ENCODE measurements around the gene TMEM100. TPM values are rescaled to one million over a fixed set of nuclear protein-coding genes. Genes with fewer than 3 reads are reported as not detected.

Gene TMEM100
- total and polyA plus RNA-seq, 2 donors (not counting 3 experiments of a cell fraction or from before 2014, with no cell fraction given), result not detected

GRCh38 chr17:55693254-55694216 lies 29.1 kb downstream of the TMEM100 start:
- ChIA-PET POLR2A (no interaction called here), CTCF (no interaction called here)
- peaks cover 2 to 6% of the 10 kb centered on the region in 2 experiments for H3K27me3 ChIP-seq (ENCODE audit: control insufficient read depth in 2 of 2, insufficient read depth in 2 of 2, low read length in 2 of 2)
- BruUV-seq (replicated peaks), result no TSS peak
- H3K79me2 ChIP-seq (ENCODE audit: control insufficient read depth, insufficient read depth, low read length), result no peaks in the 10 kb centered on the region
- FAIRE-seq (no peak), DNase-seq (ENCODE audit: low read depth, low spot score) (no peak)
- H4K20me1 ChIP-seq (replicated peaks; ENCODE audit: control insufficient read depth, extremely low read depth, insufficient read depth, low read length), result no peaks in the 10 kb centered on the region
- no peaks in the 10 kb centered on the region for H3K9me3 ChIP-seq (replicated peaks; ENCODE audit: control insufficient read depth, insufficient read depth, low read length)
- H3K36me3 ChIP-seq (ENCODE audit: control insufficient read depth in 2 of 2, extremely low read depth in 1 of 2, insufficient read depth in 2 of 2, low read length in 2 of 2), result no peaks in the 10 kb centered on the region
- dilution Hi-C loops (cut with MboI; ENCODE audit: extremely low pct_ligation_motif_present, low sequenced_read_pairs) (no loop called here), intact Hi-C loops (cut with micrococcal nuclease) (no loop called here)
- H3K27ac ChIP-seq (ENCODE audit: insufficient read depth, low read depth, low read length), result no peak overlapping the region
- H3K4me3 ChIP-seq (replicated peaks in 1 of 3; ENCODE audit: insufficient read depth in 1 of 3, low read depth in 1 of 3, low read length in 3 of 3), result no peak overlapping the region
- no peaks in the 10 kb centered on the region for H3K9me1 ChIP-seq (replicated peaks; ENCODE audit: control insufficient read depth, extremely low read depth, insufficient read depth, low read length)
- H3K9ac ChIP-seq (replicated peaks; ENCODE audit: extremely low read depth, insufficient read depth, low read length), result no peak overlapping the region
- no peaks in the 10 kb centered on the region for H3K4me1 ChIP-seq (ENCODE audit: control insufficient read depth, extremely low read depth, insufficient read depth, low read length)
- TF ChIP-seq POLR2AphosphoS5 (IDR thresholded peaks at IDR 0.05; ENCODE audit: insufficient read depth, low read depth, low read length) (no peak), CTCF (IDR thresholded peaks at IDR 0.05; ENCODE audit: extremely low read depth in 1 of 2, insufficient read depth in 1 of 2, low read depth in 1 of 2, low read length in 2 of 2) (no peak)
- no peak overlapping the region for H2AFZ ChIP-seq (ENCODE audit: low read depth, low read length)
- no peak overlapping the region for H3K4me2 ChIP-seq (ENCODE audit: insufficient read depth, low read length)

- no peaks in the 10 kb centered on the region for H3K4me1 ChIP-seq (ENCODE audit: control insufficient read depth, extremely low read depth, insufficient read depth, low read length)
- intact Hi-C loops (cut with micrococcal nuclease), result no loop called here
Measured at GRCh38 chr17:55692276-55692675, 30.4 kb downstream of the TMEM100 start.

More at GRCh38 chr17:55692276-55692675, 30.4 kb downstream of the TMEM100 start:
- Histone ChIP-seq H3K36me3 (ENCODE audit: control insufficient read depth in 2 of 2, extremely low read depth in 1 of 2, insufficient read depth in 2 of 2, low read length in 2 of 2) (no peaks in the 10 kb centered on the region), H3K9me3 (replicated peaks; ENCODE audit: control insufficient read depth, insufficient read depth, low read length) (no peaks in the 10 kb centered on the region), H3K27ac (ENCODE audit: insufficient read depth, low read depth, low read length) (no peak overlapping the region), H3K27me3 (ENCODE audit: control insufficient read depth in 2 of 2, insufficient read depth in 2 of 2, low read length in 2 of 2) (peaks cover 2 to 6% of the 10 kb centered on the region in 2 experiments), H3K4me3 (replicated peaks in 1 of 3; ENCODE audit: insufficient read depth in 1 of 3, low read depth in 1 of 3, low read length in 3 of 3) (no peak overlapping the region), H3K9me1 (replicated peaks; ENCODE audit: control insufficient read depth, extremely low read depth, insufficient read depth, low read length) (no peaks in the 10 kb centered on the region), H3K9ac (replicated peaks; ENCODE audit: extremely low read depth, insufficient read depth, low read length) (no peak overlapping the region), H4K20me1 (replicated peaks; ENCODE audit: control insufficient read depth, extremely low read depth, insufficient read depth, low read length) (no peaks in the 10 kb centered on the region), H3K4me2 (ENCODE audit: insufficient read depth, low read length) (no peak overlapping the region), H2AFZ (ENCODE audit: low read depth, low read length) (no peak overlapping the region), H3K79me2 (ENCODE audit: control insufficient read depth, insufficient read depth, low read length) (no peaks in the 10 kb centered on the region)
- TF ChIP-seq JUN (IDR thresholded peaks at IDR 0.05; ENCODE audit: borderline replicate concordance, insufficient read depth, insufficient read length, low read depth), result no peak
- TF ChIP-seq MYC (IDR thresholded peaks at IDR 0.05; ENCODE audit: low read depth, low read length), result no peak
- no peak for TF ChIP-seq FOS (IDR thresholded peaks at IDR 0.05; ENCODE audit: borderline replicate concordance, insufficient read depth, low read length)
- TF ChIP-seq MAX (IDR thresholded peaks at IDR 0.05; ENCODE audit: insufficient read depth, insufficient read length), result no peak
- TF ChIP-seq CTCF (IDR thresholded peaks at IDR 0.05; ENCODE audit: extremely low read depth in 1 of 2, insufficient read depth in 1 of 2, low read depth in 1 of 2, low read length in 2 of 2), result no peak
- TF ChIP-seq POLR2A (IDR thresholded peaks at IDR 0.05; ENCODE audit: low read depth, low read length), result no peak
- no peak for TF ChIP-seq POLR2AphosphoS5 (IDR thresholded peaks at IDR 0.05; ENCODE audit: insufficient read depth, low read depth, low read length)
- TF ChIP-seq GATA2 (IDR thresholded peaks at IDR 0.05; ENCODE audit: insufficient read depth, insufficient read length, low read depth, low read length), result no peak
- no peak for TF ChIP-seq EZH2 (IDR thresholded peaks at IDR 0.05; ENCODE audit: borderline replicate concordance, low read depth, low read length, severe bottlenecking)
- BruUV-seq (replicated peaks), result no TSS peak
- FAIRE-seq, result no peak
- ChIA-PET CTCF (interaction anchor here (1.0 kb wide), 1 partner anchor 26 kb away, joined by 3 read pairs; no protein-coding TSS in a partner anchor), POLR2A (no interaction called here)
- no peak for DNase-seq (ENCODE audit: low read depth, low spot score)
- dilution Hi-C loops (cut with MboI; ENCODE audit: extremely low pct_ligation_motif_present, low sequenced_read_pairs), result no loop called here

Measured in endothelial cell of umbilical vein (primary cell).